HG03442 (cell line): ENCODE results near the gene SNRNP25.

ENCODE experiments used
- ATAC-seq: cut with Tn5 transposase; IDR thresholded peaks from one replicate; pipeline ENCODE4 v1.9.1; 2021; ENCODE audit warnings: mild to moderate bottlenecking, moderate library complexity; ENCODE audit not compliant: unreplicated experiment

SNRNP25 gene

GRCh38 chr16:76535-77272 lies 23.1 kb downstream of the SNRNP25 start:
- ATAC-seq: no peak

- ATAC-seq: peak; percentile 26
Measured at GRCh38 chr16:77273-77806, 23.7 kb downstream of the SNRNP25 start.

GRCh38 chr16:77807-78443 lies 24.3 kb downstream of the SNRNP25 start, which contains the start of gene MPG:
MPG (plus strand) TSS chr16:78225; CDS start chr16:78310, 85 bp downstream.
- ATAC-seq: peak; percentile 69

GRCh38 chr16:78444-79150 lies 25.0 kb downstream of the SNRNP25 start:
- ATAC-seq: peak; percentile 11

GRCh38 chr16:79151-80054 lies 25.8 kb downstream of the SNRNP25 start:
- no peak for ATAC-seq

GRCh38 chr16:83060-83603 lies 29.5 kb downstream of the SNRNP25 start:
- ATAC-seq: no peak

GRCh38 chr16:83781-84615 lies 30.4 kb downstream of the SNRNP25 start:
- no peak for ATAC-seq

GRCh38 chr16:84718-85406 lies 31.2 kb downstream of the SNRNP25 start:
- ATAC-seq: peak; percentile 64

GRCh38 chr16:85407-85782 lies 31.8 kb downstream of the SNRNP25 start:
- no peak for ATAC-seq

GRCh38 chr16:85865-86264 lies 32.2 kb downstream of the SNRNP25 start:
- no peak for ATAC-seq

- ATAC-seq: no peak
Measured at GRCh38 chr16:86483-86952, 32.9 kb downstream of the SNRNP25 start.

GRCh38 chr16:88613-89012 lies 35.0 kb downstream of the SNRNP25 start:
- no peak for ATAC-seq

- no peak for ATAC-seq
Measured at GRCh38 chr16:89391-90302, 36.0 kb downstream of the SNRNP25 start.

GRCh38 chr16:91484-91883 lies 37.9 kb downstream of the SNRNP25 start:
- ATAC-seq: no peak

GRCh38 chr16:92431-93339 lies 39.1 kb downstream of the SNRNP25 start:
- ATAC-seq: no peak

- no peak for ATAC-seq
Measured at GRCh38 chr16:94918-95265, 41.3 kb downstream of the SNRNP25 start.

GRCh38 chr16:96935-97381 lies 43.3 kb downstream of the SNRNP25 start:
- peak; percentile 67 for ATAC-seq
